ENCODE results near the gene MRGPRG.

DNA sequence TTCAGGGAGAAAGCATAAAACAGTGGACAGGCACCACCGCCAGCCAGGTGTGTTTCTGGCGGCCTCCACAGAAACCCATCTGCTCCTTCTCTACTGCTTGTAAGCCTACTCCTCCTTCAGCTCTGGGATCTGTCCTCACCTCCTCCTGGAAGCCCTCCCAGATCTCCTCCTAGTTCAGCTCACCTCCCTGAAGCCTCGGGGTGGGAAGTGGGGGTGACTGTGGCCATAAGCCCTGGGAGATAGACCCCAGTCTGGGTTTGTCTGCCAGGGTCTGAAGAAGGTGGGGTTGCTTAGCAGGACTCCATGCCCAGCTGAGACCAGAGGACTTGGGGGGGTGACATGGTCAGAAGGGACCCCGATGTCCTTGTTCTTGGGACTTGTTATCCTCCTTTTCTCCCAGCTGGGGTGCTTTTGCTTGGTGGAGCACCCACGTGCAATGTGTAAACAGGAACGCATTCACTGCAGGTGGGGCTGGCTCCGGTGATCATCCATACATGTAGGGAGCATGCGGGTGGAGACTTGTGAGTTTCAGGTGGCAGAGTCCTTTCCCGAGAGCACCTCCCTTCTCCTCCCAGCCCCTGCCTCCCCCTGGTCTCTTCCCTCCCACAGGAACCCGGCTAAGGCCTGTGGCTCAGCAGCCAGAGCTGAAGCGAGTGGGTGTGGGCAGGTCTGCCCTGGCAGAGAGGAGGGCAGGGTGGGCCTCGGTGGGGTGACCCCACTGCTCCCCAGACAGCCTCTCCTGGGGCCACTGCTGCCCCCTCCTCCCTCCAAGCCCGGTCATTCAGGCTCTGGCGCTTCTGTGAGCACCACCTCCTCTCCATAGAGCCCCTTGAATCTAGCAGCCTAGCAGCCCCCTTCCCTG is 25.9 kb downstream of the MRGPRG start:
- TF ChIP-seq, protein P1, sequence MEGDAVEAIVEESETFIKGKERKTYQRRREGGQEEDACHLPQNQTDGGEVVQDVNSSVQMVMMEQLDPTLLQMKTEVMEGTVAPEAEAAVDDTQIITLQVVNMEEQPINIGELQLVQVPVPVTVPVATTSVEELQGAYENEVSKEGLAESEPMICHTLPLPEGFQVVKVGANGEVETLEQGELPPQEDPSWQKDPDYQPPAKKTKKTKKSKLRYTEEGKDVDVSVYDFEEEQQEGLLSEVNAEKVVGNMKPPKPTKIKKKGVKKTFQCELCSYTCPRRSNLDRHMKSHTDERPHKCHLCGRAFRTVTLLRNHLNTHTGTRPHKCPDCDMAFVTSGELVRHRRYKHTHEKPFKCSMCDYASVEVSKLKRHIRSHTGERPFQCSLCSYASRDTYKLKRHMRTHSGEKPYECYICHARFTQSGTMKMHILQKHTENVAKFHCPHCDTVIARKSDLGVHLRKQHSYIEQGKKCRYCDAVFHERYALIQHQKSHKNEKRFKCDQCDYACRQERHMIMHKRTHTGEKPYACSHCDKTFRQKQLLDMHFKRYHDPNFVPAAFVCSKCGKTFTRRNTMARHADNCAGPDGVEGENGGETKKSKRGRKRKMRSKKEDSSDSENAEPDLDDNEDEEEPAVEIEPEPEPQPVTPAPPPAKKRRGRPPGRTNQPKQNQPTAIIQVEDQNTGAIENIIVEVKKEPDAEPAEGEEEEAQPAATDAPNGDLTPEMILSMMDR (IDR thresholded peaks at IDR 0.05) = no peak
- TF ChIP-seq POLR2A (IDR thresholded peaks at IDR 0.05) = no peak
- TF ChIP-seq EP300 (IDR thresholded peaks at IDR 0.05) = no peak

All from tibial nerve (tissue), 4 donors.